ENCODE measurements around the gene ITPK1.

The ITPK1 gene

DNA sequence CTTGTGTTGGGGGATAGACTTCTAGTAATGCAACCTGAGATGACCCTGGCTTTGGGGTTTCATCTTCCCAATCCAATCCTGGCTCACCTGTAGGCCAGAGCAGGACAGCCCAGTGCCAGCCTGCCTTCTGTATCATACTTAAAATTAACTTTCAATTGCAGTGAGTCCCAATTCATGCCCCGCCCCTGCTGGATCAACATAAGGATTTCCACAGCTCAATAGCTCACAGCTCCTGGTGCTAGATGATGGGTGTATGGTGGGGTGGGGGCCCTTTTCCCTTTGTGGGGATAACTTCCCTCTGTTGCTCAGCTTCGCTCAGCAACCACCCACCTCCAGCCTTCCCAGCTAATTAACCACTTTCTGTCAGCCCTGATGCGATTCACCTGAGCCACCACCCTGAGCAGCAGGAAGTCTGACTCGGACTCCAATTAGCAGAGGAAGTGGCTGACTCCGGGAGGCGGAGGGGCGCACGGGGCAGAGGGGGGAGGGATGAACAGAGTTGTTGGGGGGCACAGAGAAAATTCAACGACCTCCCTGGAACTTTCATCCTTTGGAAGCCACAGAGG, 217.1 kb downstream of the ITPK1 start:
- no peak overlapping the region for H3K4me3 ChIP-seq (ENCODE audit: low read depth in 1 of 5, low read length in 5 of 5)
- H3K9me3 ChIP-seq (ENCODE audit: control insufficient read depth in 5 of 5, low read length in 5 of 5): peaks cover 0 to 5% (median under 1%) of the 10 kb centered on the region in 5 donors
- no peak overlapping the region for H3K27ac ChIP-seq (ENCODE audit: low read depth, low read length)
- no peaks in the 10 kb centered on the region for H3K4me1 ChIP-seq (ENCODE audit: control insufficient read depth in 5 of 5, insufficient read depth in 5 of 5, low read length in 5 of 5)
- H3K27me3 ChIP-seq (ENCODE audit: control insufficient read depth in 5 of 5, insufficient read depth in 4 of 5, low read length in 5 of 5): peaks cover 12 to 36% (median 24%) of the 10 kb centered on the region in 5 donors
- H3K36me3 ChIP-seq (ENCODE audit: control insufficient read depth in 5 of 5, insufficient read depth in 5 of 5, low read length in 5 of 5): no peaks in the 10 kb centered on the region
- no peak overlapping the region for H3K9ac ChIP-seq (ENCODE audit: low read length in 5 of 5)

DNA sequence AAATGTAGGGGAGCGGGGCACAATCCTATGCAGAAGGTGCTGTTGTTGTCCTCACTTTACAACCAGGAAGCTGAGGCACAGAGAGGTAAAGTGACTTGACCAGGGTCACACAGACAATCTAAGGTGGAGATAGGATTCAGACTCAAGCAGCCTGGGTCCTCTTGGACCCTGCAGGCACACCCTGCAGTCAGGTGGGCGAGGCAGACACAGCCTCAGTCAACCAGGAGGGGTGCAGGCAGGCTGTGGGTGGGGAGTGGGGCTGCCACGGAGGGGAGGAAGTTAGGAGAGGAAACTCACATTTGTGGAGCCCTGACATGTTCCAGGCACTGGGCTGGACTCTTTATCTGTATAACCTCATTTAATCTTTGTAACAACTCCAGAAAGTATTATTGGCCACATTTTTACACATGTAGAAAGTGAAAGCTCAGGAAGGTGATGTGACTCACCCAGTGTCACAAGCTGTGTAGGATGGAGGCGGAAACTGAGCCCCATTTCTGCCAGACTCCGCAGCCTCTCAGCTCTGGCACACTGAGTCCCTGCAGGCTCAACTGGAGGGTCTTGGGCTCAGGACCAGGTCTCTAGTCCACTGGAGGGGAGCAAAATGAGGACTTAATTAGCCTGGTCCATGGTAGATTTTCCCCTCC, 217.7 kb downstream of the ITPK1 start:
- Histone ChIP-seq H3K36me3 (ENCODE audit: control insufficient read depth in 5 of 5, insufficient read depth in 5 of 5, low read length in 5 of 5) (no peaks in the 10 kb centered on the region), H3K9ac (ENCODE audit: low read length in 5 of 5) (no peak overlapping the region), H3K4me1 (ENCODE audit: control insufficient read depth in 5 of 5, insufficient read depth in 5 of 5, low read length in 5 of 5) (no peaks in the 10 kb centered on the region), H3K4me3 (ENCODE audit: low read depth in 1 of 5, low read length in 5 of 5) (no peak overlapping the region), H3K27me3 (ENCODE audit: control insufficient read depth in 5 of 5, insufficient read depth in 4 of 5, low read length in 5 of 5) (peaks cover 8 to 30% (median 18%) of the 10 kb centered on the region in 5 donors), H3K27ac (ENCODE audit: low read depth, low read length) (no peak overlapping the region), H3K9me3 (ENCODE audit: control insufficient read depth in 5 of 5, low read length in 5 of 5) (peaks cover 0 to 7% (median 5%) of the 10 kb centered on the region in 5 donors)

GRCh38 chr14:92895352-92895878, 220.3 kb downstream of the ITPK1 start:
- no peaks in the 10 kb centered on the region for H3K36me3 ChIP-seq (ENCODE audit: control insufficient read depth in 5 of 5, insufficient read depth in 5 of 5, low read length in 5 of 5)
- H3K27me3 ChIP-seq (ENCODE audit: control insufficient read depth in 5 of 5, insufficient read depth in 4 of 5, low read length in 5 of 5): peaks cover 0 to 20% (median 8%) of the 10 kb centered on the region in 5 donors
- no peak overlapping the region for H3K4me3 ChIP-seq (ENCODE audit: low read depth in 1 of 5, low read length in 5 of 5)
- H3K4me1 ChIP-seq (ENCODE audit: control insufficient read depth in 5 of 5, insufficient read depth in 5 of 5, low read length in 5 of 5): no peaks in the 10 kb centered on the region
- no peak overlapping the region for H3K27ac ChIP-seq (ENCODE audit: low read depth, low read length)
- peaks cover 0 to 12% (median 5%) of the 10 kb centered on the region in 5 donors for H3K9me3 ChIP-seq (ENCODE audit: control insufficient read depth in 5 of 5, low read length in 5 of 5)
- no peak overlapping the region for H3K9ac ChIP-seq (ENCODE audit: low read length in 5 of 5)

DNA sequence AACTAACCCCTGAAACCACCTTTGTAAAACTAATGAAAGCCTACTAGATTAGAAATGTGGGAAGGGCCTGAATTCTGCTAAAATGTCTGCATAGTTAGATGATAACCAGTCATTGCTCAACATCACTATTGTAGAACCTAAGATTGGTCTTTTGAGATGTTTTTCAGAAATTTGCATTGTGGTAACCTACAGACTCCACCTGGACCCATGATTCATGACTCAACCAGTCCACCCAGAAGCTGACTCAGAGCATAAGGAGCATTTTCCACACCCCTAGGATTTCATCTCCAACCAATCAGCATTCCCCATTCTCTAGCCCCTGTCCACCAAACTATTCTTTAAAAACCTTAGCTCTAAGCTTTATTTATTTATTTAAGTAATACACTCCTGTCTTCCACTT, 223.1 kb downstream of the ITPK1 start:
- no peak overlapping the region for H3K27ac ChIP-seq (ENCODE audit: low read depth, low read length)
- H3K9me3 ChIP-seq (ENCODE audit: control insufficient read depth in 5 of 5, low read length in 5 of 5): peaks cover 0 to 12% (median 5%) of the 10 kb centered on the region in 5 donors
- no peak overlapping the region for H3K9ac ChIP-seq (ENCODE audit: low read length in 5 of 5)
- H3K36me3 ChIP-seq (ENCODE audit: control insufficient read depth in 5 of 5, insufficient read depth in 5 of 5, low read length in 5 of 5): no peaks in the 10 kb centered on the region
- no peak overlapping the region for H3K4me3 ChIP-seq (ENCODE audit: low read depth in 1 of 5, low read length in 5 of 5)
- H3K27me3 ChIP-seq (ENCODE audit: control insufficient read depth in 5 of 5, insufficient read depth in 4 of 5, low read length in 5 of 5): peaks cover 0 to 7% (median 3%) of the 10 kb centered on the region in 5 donors
- H3K4me1 ChIP-seq (ENCODE audit: control insufficient read depth in 5 of 5, insufficient read depth in 5 of 5, low read length in 5 of 5): no peaks in the 10 kb centered on the region

GRCh38 chr14:92890830-92891588, 224.7 kb downstream of the ITPK1 start:
- no peak overlapping the region for H3K27ac ChIP-seq (ENCODE audit: low read depth, low read length)
- no peaks in the 10 kb centered on the region for H3K36me3 ChIP-seq (ENCODE audit: control insufficient read depth in 5 of 5, insufficient read depth in 5 of 5, low read length in 5 of 5)
- H3K9ac ChIP-seq (ENCODE audit: low read length in 5 of 5): no peak overlapping the region
- H3K4me1 ChIP-seq (ENCODE audit: control insufficient read depth in 5 of 5, insufficient read depth in 5 of 5, low read length in 5 of 5): peaks cover 0 to 3% (median 0%) of the 10 kb centered on the region in 5 donors
- H3K27me3 ChIP-seq (ENCODE audit: control insufficient read depth in 5 of 5, insufficient read depth in 4 of 5, low read length in 5 of 5): peaks cover 0 to 4% (median 3%) of the 10 kb centered on the region in 5 donors
- peaks cover 0 to 12% (median 5%) of the 10 kb centered on the region in 5 donors for H3K9me3 ChIP-seq (ENCODE audit: control insufficient read depth in 5 of 5, low read length in 5 of 5)
- no peak overlapping the region for H3K4me3 ChIP-seq (ENCODE audit: low read depth in 1 of 5, low read length in 5 of 5)

- Histone ChIP-seq H3K9me3 (ENCODE audit: control insufficient read depth in 5 of 5, low read length in 5 of 5) (peaks cover 0 to 12% (median 3%) of the 10 kb centered on the region in 5 donors), H3K4me1 (ENCODE audit: control insufficient read depth in 5 of 5, insufficient read depth in 5 of 5, low read length in 5 of 5) (peaks cover 0 to 3% (median 0%) of the 10 kb centered on the region in 5 donors), H3K36me3 (ENCODE audit: control insufficient read depth in 5 of 5, insufficient read depth in 5 of 5, low read length in 5 of 5) (no peaks in the 10 kb centered on the region), H3K27me3 (ENCODE audit: control insufficient read depth in 5 of 5, insufficient read depth in 4 of 5, low read length in 5 of 5) (peaks cover 0 to 5% (median 3%) of the 10 kb centered on the region in 5 donors), H3K4me3 (ENCODE audit: low read depth in 1 of 5, low read length in 5 of 5) (no peak overlapping the region), H3K27ac (ENCODE audit: low read depth, low read length) (no peak overlapping the region), H3K9ac (ENCODE audit: low read length in 5 of 5) (no peak overlapping the region)
Observed at GRCh38 chr14:92888896-92889295, 226.8 kb downstream of the ITPK1 start.

DNA sequence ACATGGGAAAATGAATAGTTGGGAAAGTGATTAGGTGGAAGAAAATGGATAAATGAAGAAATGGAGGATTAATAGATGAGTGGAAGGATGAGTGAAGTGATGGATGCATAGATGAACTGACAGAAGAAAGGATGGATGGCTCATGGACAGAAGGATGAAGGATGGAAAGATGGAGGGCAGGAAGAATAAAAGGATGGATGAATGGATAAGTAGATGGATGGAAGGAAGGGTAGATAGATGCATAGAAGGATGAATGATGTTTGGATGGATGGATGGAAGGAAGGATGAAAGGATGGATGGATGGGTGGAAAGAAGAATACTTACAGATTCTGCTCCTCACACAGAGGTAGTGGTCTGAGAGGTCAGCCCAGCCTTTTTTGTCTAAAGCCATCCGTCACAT, 228.6 kb downstream of the ITPK1 start:
- Histone ChIP-seq H3K36me3 (ENCODE audit: control insufficient read depth in 5 of 5, insufficient read depth in 5 of 5, low read length in 5 of 5) (no peaks in the 10 kb centered on the region), H3K4me1 (ENCODE audit: control insufficient read depth in 5 of 5, insufficient read depth in 5 of 5, low read length in 5 of 5) (peaks cover 0 to 3% (median 0%) of the 10 kb centered on the region in 5 donors), H3K4me3 (ENCODE audit: low read depth in 1 of 5, low read length in 5 of 5) (no peak overlapping the region), H3K27ac (ENCODE audit: low read depth, low read length) (no peak overlapping the region), H3K27me3 (ENCODE audit: control insufficient read depth in 5 of 5, insufficient read depth in 4 of 5, low read length in 5 of 5) (peaks cover 0 to 5% (median 3%) of the 10 kb centered on the region in 5 donors), H3K9ac (ENCODE audit: low read length in 5 of 5) (no peak overlapping the region), H3K9me3 (ENCODE audit: control insufficient read depth in 5 of 5, low read length in 5 of 5) (no peaks in the 10 kb centered on the region)

Data from subcutaneous abdominal adipose tissue (tissue), 5 donors.